Epithelial cell of umbilical artery (primary cell): ENCODE results near the gene HS3ST3A1. TPM values are rescaled to one million over a fixed set of nuclear protein-coding genes. Genes with fewer than 3 reads are reported as not detected.

Experiments used
- total RNA-seq: library from RNA; depleted of rRNA; stranded (reverse); fragments of >200 nt; gene quantifications from 2 replicates; pipeline ENCODE4 v1.2.3, GENCODE V29; 2014

HS3ST3A1 gene
- 0.15 and 0.32 TPM in 2 replicates for total RNA-seq

GRCh38 chr17:13601776-13602551, at the start of gene HS3ST3A1:
HS3ST3A1 (minus strand) TSS chr17:13601929; CDS start chr17:13601129, 800 bp downstream.

